Endothelial cell of umbilical vein (primary cell): Measurements from ENCODE around the gene CHST8. TPM values are rescaled to one million over a fixed set of nuclear protein-coding genes. Genes with fewer than 3 reads are reported as not detected.

Source experiments
- BruUV-seq: library from RNA; stranded (reverse); fragments of 400-500 nt; replicated peaks from 2 replicates; lab custom pipeline; 2021; lab: Mats Ljungman, UMichigan
- CTCF ChIA-PET: fragments of 300-600, 350-600 bp; sonication (Branson Sonifier 250); formaldehyde crosslinking; loops from one replicate; lab custom pipeline; 2021; ENCODE audit warnings: antibody characterized with exemption, inconsistent platforms; lab: Charles Lee
- POLR2A ChIA-PET: fragments of 300-600, 350-600 bp; sonication (Branson Sonifier 250); formaldehyde crosslinking; loops from one replicate; lab custom pipeline; 2021; ENCODE audit warnings: antibody characterized with exemption, inconsistent platforms; lab: Charles Lee
- DNase-seq: peaks from one replicate; pipeline ENCODE4 v3.0.0-alpha.2; 2011; ENCODE audit warnings: low read depth, low spot score
- FAIRE-seq: peaks from 2 replicates; lab custom pipeline; 2011; peaks lifted over from hg19 to GRCh38; lab: Jason Lieb, UNC
- H2AFZ ChIP-seq: 2 replicates; pipeline ENCODE4 v1.6.0; 2012; ENCODE audit warnings: low read depth, low read length, control low read depth, inconsistent platforms
- H3K27ac ChIP-seq: 2 replicates; pipeline ENCODE4 v1.5.1; 2011; ENCODE audit warnings: low read depth, mild to moderate bottlenecking, control low read depth, low read length, moderate library complexity; ENCODE audit not compliant: insufficient read depth
- H3K27me3 ChIP-seq, 2 experiments: 2 replicates each; pipeline versions ENCODE4 v1.6.0 to v1.6.1; 2011; ENCODE audit warnings: low read length in 2 of 2, mixed read lengths in 1 of 2; ENCODE audit not compliant: control insufficient read depth in 2 of 2, insufficient read depth in 2 of 2
- H3K36me3 ChIP-seq, 2 experiments: 2 replicates in 1 of 2; 3 replicates in 1 of 2; pipeline ENCODE4 v1.5.1; 2011; ENCODE audit warnings: low read length in 2 of 2, mild to moderate bottlenecking in 1 of 2, moderate library complexity in 1 of 2; ENCODE audit not compliant: control insufficient read depth in 2 of 2, insufficient read depth in 2 of 2; ENCODE audit errors: extremely low read depth in 1 of 2
- H3K4me1 ChIP-seq: 3 replicates; pipeline ENCODE4 v1.5.1; 2011; ENCODE audit warnings: mild to moderate bottlenecking, low read length; ENCODE audit not compliant: control insufficient read depth, insufficient read depth; ENCODE audit errors: extremely low read depth
- H3K4me2 ChIP-seq: 2 replicates; pipeline ENCODE4 v1.6.1; 2011; ENCODE audit warnings: low read length, control low read depth, mixed read lengths; ENCODE audit not compliant: insufficient read depth
- H3K4me3 ChIP-seq, 3 experiments: fragments of 200-600 bp in 1 of 3; sonication (generic), shearing (Covaris generic) in 1 of 3; replicated peaks in 1 of 3; 2 replicates each; pipeline ENCODE4 v1.5.1; 2011 to 2016; ENCODE audit warnings: control low read depth in 3 of 3, low read length in 3 of 3, mild to moderate bottlenecking in 2 of 3, inconsistent platforms in 1 of 3, low read depth in 1 of 3, moderate library complexity in 1 of 3; ENCODE audit not compliant: insufficient read depth in 1 of 3
- H3K79me2 ChIP-seq: 2 replicates; pipeline ENCODE4 v1.6.0; 2012; ENCODE audit warnings: low read length, inconsistent platforms; ENCODE audit not compliant: control insufficient read depth, insufficient read depth
- H3K9ac ChIP-seq: replicated peaks from 2 replicates; pipeline ENCODE3; 2011; ENCODE audit warnings: low read length, control low read depth; ENCODE audit not compliant: insufficient read depth; ENCODE audit errors: extremely low read depth
- H3K9me1 ChIP-seq: replicated peaks from 3 replicates; pipeline ENCODE4 v1.6.0; 2011; ENCODE audit warnings: mild to moderate bottlenecking, low read length; ENCODE audit not compliant: control insufficient read depth, insufficient read depth; ENCODE audit errors: extremely low read depth
- H3K9me3 ChIP-seq: replicated peaks from 2 replicates; pipeline ENCODE4 v1.5.1; 2012; ENCODE audit warnings: low read length, inconsistent platforms; ENCODE audit not compliant: control insufficient read depth, insufficient read depth
- H4K20me1 ChIP-seq: replicated peaks from 2 replicates; pipeline ENCODE3; 2011; ENCODE audit warnings: mild to moderate bottlenecking, low read length; ENCODE audit not compliant: control insufficient read depth, insufficient read depth; ENCODE audit errors: extremely low read depth
- CTCF ChIP-seq, 2 donors: IDR thresholded peaks; 1 replicate in 1 of 2; 2 replicates in 1 of 2; pipeline ENCODE4 v1.5.1; 2011; ENCODE audit warnings: low read length in 2 of 2, mild to moderate bottlenecking in 2 of 2, moderate library complexity in 2 of 2, control low read depth in 1 of 2, inconsistent platforms in 1 of 2, low read depth in 1 of 2; ENCODE audit not compliant: insufficient read depth in 1 of 2; ENCODE audit errors: extremely low read depth in 1 of 2
- EZH2 ChIP-seq: IDR thresholded peaks from 2 replicates; pipeline ENCODE4 v1.6.1; 2012; ENCODE audit warnings: borderline replicate concordance, low read depth, mild to moderate bottlenecking, moderate library complexity, low read length, inconsistent platforms; ENCODE audit not compliant: severe bottlenecking
- FOS ChIP-seq: IDR thresholded peaks from 2 replicates; pipeline ENCODE4 v1.6.1; 2011; ENCODE audit warnings: mild to moderate bottlenecking, low read length, moderate library complexity, borderline replicate concordance; ENCODE audit not compliant: insufficient read depth
- JUN ChIP-seq: IDR thresholded peaks from 2 replicates; pipeline ENCODE4 v1.6.1; 2011; ENCODE audit warnings: borderline replicate concordance, low read depth; ENCODE audit not compliant: insufficient read length, insufficient read depth
- MAX ChIP-seq: IDR thresholded peaks from 2 replicates; pipeline ENCODE4 v1.6.1; 2011; ENCODE audit not compliant: insufficient read depth, insufficient read length
- MYC ChIP-seq: IDR thresholded peaks from one replicate; pipeline ENCODE4 v1.6.1; 2011; ENCODE audit warnings: mild to moderate bottlenecking, low read depth, low read length
- POLR2A ChIP-seq: IDR thresholded peaks from 2 replicates; pipeline ENCODE4 v1.6.1; 2012; ENCODE audit warnings: low read depth, mild to moderate bottlenecking, control low read depth, low read length
- POLR2AphosphoS5 ChIP-seq: IDR thresholded peaks from 2 replicates; pipeline ENCODE4 v1.6.1; 2012; ENCODE audit warnings: low read depth, mild to moderate bottlenecking, control low read depth, low read length, moderate library complexity; ENCODE audit not compliant: insufficient read depth
- dilution Hi-C: fragments of 300-500 bp; cut with MboI; formaldehyde crosslinking; loops from one replicate; pipeline ENCODE4 v1.15.0; 2019; ENCODE audit warnings: low sequenced_read_pairs; ENCODE audit not compliant: extremely low pct_ligation_motif_present
- intact Hi-C: fragments of 100-400 bp; cut with micrococcal nuclease; formaldehyde crosslinking; loops from one replicate; pipeline ENCODE4 v1.10.0; 2022
- polyA plus RNA-seq, 4 experiments: library from polyadenylated mRNA; depleted of rRNA in 3 of 4; stranded (reverse) in 3 of 4; unstranded in 1 of 4; fragments of >200 nt; gene quantifications; 2 replicates each; pipeline versions ENCODE4 v1.2.1 to v1.2.3, GENCODE V29; 2011 to 2012; ENCODE audit warnings: missing spikeins in 1 of 4
- total RNA-seq: library from RNA; stranded (reverse); gene quantifications from 2 replicates; pipeline ENCODE4 v1.2.3, GENCODE V29; 2021

CHST8 gene
- total and polyA plus RNA-seq, 2 donors (not counting 3 experiments of a cell fraction or from before 2014, with no cell fraction given), result not detected

GRCh38 chr19:33669376-33669775 lies 47.6 kb downstream of the CHST8 start:
- Histone ChIP-seq H3K79me2 (no peaks in the 10 kb centered on the region), H3K9me3 (no peaks in the 10 kb centered on the region), H3K4me3 (no peak overlapping the region), H3K27me3 (no peaks in the 10 kb centered on the region), H3K4me1 (no peaks in the 10 kb centered on the region), H3K36me3 (no peaks in the 10 kb centered on the region), H4K20me1 (no peaks in the 10 kb centered on the region), H3K4me2 (no peak overlapping the region), H3K9me1 (no peaks in the 10 kb centered on the region), H3K9ac (no peak overlapping the region), H2AFZ (no peak overlapping the region), H3K27ac (no peak overlapping the region)
- intact Hi-C loops, result no loop called here
- BruUV-seq, result no TSS peak
- ChIA-PET CTCF (no interaction called here), POLR2A (no interaction called here)
- DNase-seq (no peak), FAIRE-seq (no peak)
- dilution Hi-C loops, result no loop called here
- TF ChIP-seq FOS, result no peak
- TF ChIP-seq JUN, result no peak
- no peak for TF ChIP-seq EZH2
- TF ChIP-seq MAX, result no peak
- TF ChIP-seq POLR2A, result no peak
- TF ChIP-seq MYC, result no peak

GRCh38 chr19:33670398-33670797 lies 48.6 kb downstream of the CHST8 start:
- ChIA-PET POLR2A (no interaction called here), CTCF (interaction anchor here (0.9 kb wide), 1 partner anchor 22 kb away, joined by 3 read pairs; no protein-coding TSS in a partner anchor)
- no peak for TF ChIP-seq POLR2AphosphoS5
- no peak for TF ChIP-seq CTCF (IDR thresholded peaks at IDR 0.05; ENCODE audit: extremely low read depth in 1 of 2, insufficient read depth in 1 of 2, low read depth in 1 of 2, low read length in 2 of 2)
- no peak for TF ChIP-seq FOS
- TF ChIP-seq MAX, result no peak
- TF ChIP-seq JUN, result no peak
- TF ChIP-seq MYC, result no peak
- no peak for TF ChIP-seq POLR2A
- Histone ChIP-seq H2AFZ (no peak overlapping the region), H3K27ac (no peak overlapping the region), H3K9ac (no peak overlapping the region), H3K9me1 (no peaks in the 10 kb centered on the region), H3K36me3 (no peaks in the 10 kb centered on the region), H4K20me1 (no peaks in the 10 kb centered on the region), H3K4me3 (no peak overlapping the region), H3K27me3 (peaks cover 0 to 1% of the 10 kb centered on the region in 2 experiments), H3K79me2 (no peaks in the 10 kb centered on the region), H3K4me1 (no peaks in the 10 kb centered on the region), H3K4me2 (no peak overlapping the region), H3K9me3 (no peaks in the 10 kb centered on the region)
- no TSS peak for BruUV-seq
- FAIRE-seq, result no peak
- DNase-seq, result no peak
- intact Hi-C loops, result no loop called here
- dilution Hi-C loops, result no loop called here
